ENCODE measurements around the gene RASL12.
A peak's percentile ranks its signal among the peaks of the same experiment; 100 is the strongest.

Gene RASL12

DNA sequence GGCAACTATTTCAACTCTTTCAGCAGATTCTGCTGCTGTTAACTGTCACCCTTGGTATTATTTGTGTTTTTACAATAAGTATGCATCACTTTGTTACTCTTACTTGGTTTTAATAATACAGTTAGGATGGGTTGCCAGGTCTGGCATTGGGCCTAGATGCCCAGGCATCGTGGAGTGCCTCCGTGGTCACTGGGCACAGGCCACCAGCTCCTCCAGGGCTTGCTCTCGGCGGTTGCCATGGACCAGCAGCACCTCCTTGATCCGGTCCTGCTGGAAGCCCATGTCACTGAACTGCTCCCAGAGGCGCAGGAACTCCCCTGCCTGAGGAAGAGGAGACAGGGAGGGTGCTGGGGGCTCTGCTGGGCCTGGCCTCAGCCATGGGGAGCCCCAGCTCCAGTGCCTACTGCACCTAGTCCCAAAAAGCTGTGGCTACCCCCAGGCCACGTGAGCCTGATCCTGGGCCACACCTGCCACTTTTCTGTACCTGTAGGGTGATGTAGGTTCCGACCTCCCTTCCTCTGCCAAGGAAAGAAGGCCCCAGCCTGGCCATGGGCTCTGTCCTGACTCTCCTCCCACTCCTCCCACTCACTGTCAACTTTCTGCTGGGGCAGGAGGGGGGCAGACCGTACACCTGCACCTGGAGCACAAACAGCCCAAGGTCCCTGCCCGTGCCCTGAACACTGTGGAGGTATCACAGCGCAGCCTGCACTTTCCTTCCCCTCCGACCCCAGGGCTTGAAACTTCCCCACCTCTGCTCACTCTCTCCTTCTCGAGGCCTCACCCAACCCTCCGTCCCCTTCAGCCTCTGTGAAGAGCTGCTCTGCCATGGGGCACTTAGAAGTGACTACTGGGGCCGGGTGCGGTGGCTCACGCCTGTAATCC lies 25.4 kb upstream of the RASL12 start:
- DNase-seq (ENCODE audit: low read depth in 3 of 3): no peak

DNA sequence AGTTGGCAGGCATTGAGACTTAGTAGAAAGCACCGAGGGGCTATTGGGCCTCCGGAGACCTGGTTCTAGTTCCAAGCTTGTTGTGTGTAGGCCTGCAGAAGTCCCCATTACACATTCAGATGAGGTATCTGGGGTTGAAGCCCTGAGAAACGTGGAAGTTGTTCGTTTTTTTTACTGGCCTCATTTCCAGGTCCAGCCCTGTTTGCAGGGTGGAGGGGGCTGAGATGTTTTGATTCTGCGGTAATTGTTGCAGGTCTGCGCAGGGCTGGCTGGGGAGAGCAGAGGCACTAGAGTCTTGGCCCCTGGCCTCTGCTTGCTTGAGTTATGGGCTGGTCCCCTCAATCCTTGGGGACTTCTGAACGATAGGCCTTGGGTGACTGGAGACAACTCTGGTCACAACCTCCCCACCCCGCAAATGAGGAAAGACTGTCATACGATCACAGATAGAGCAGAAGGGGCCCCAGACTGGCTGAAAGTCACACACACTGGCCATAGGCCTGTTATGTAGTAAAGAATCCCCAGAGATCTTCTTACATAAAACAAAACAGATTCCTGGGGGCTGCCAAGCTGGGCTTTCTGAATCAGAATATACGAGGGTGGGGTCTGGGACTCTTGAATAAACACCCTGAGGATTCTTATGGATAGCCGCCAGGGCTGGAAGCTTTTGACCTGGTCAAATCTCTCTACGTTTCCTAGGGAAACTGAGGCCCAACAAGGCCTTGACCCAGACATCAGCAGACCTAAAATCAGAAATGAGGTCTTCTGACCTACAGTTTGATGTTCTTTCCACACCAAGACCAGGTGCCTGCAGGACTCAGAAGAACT lies 24.4 kb upstream of the RASL12 start:
- no peak for DNase-seq (ENCODE audit: low read depth in 3 of 3)

DNA sequence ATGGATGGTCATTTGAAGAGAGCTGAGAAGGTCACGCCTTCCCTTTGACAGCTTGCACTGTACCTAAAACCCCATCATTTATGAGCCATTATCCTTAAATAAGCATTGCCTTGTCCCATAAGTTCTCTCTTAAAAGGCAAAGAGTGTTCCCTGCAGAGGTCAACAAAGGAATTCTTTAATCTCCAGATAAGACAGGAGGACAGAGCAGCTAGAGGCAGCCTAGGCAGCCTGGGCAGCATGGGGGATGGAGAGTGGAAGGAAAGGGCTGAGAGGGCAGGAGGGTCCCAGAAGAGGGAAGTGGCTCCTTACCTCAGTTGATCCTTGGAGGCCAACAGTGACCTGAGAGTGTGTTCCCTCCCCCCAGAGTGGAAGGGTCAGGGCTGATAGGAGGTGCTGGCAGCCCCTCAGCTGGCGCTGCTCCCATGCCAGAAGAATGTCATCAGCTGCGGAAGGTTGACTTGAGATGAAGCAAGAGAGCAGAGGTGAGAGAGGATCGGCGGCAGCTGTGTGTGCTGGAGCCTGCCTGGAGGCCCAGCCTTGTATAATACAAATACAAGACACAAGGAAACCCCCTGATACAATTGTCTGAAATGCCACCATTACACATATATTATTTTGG lies 21.5 kb upstream of the RASL12 start:
- no peak for DNase-seq (ENCODE audit: low read depth in 3 of 3)

DNA sequence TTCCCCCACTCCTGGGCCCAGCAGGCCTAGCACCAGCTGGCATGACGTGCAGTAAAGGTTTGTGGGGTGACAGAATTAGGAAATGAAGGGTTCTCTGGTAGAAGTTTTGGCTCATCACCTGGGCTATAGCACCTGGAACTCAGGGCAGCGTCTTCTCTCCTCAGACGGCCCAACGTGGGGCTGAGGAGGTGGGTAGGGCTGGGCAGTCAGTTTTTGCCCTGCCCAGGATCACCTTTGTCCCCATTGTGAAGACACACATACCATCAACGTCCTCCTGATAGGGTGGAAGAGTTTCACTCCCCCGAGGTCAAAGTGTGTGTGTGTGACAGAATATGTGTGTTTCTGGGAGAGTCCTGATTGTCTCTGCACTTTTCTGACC lies 20.8 kb upstream of the RASL12 start:
- DNase-seq (ENCODE audit: low read depth in 3 of 3): no peak

DNA sequence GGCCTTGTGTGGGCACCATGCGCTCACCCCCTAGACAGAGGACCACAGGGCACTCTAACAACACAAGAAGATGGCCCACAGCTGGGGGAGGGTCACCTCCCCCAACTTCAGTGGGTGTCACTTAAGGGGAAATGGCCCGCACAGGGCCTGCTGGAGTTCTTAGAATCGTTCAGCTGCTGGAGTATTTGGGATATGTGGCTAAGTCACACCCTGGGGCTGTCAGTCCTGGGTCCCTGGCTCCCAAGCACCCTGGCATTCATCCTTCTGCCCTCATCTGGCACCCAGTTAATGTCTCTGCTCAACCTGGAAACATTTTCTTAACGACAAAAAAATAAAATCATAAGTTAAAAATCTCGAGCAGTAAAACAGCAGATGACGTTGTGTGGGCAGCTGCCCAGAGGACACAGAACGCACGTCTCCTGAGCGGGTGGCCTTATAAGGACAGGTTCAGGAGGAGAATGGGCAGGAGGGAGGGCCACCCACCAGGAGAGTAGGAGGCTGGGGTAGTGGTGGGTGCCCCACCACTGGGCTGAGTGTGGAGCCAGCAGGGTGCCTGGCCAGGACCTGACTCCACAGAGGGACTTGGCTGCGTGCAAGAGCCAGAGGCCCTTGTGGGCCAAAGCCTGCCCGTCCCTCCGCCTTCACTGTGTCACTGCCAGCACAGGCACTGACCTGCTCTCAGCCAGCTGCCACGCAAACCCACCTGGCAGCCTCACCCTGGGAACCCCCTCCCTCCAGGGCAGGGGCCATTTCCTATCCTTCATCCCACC lies 20.3 kb upstream of the RASL12 start:
- no peak for DNase-seq (ENCODE audit: low read depth in 3 of 3)

DNA sequence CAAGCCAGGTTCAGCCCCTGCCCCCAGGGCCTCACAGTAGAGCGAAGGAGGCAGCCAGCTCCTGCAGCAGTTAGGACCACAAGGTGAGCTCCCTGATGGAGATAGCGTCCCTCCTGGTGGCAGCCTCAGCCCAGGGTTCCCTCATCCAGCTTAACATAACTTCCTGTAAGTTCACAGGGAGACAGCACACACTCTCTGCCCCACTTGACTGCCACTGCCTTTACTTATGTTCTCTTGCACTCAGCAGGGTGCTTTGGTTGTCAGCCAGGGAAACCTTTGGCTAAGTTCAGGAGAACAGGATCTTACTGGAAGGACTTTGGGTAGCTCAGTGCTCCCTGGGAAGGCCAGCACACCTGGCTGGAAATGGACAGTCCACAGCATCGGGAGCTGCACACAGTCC lies 19.6 kb upstream of the RASL12 start:
- DNase-seq (ENCODE audit: low read depth in 3 of 3): no peak

DNA sequence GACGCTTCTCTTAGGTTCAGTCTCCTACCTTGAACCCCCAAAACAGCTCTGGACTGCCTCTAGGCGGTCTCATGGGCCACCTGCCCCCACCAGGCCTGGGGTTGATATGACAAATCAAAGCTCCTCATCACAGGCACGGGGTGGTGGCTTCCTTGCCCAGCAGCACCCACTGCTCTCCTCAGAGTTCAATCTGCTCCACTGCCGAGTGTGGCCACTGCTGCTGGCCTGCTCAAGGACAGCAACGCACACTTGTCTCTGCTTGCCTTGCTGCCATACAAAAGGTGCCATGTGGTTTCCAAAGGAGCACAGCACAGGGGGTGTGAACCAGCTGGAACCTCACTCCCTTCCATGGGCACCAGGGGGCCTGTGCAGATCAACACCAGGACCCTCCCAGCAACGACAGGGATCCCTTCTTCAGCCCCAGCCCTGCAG lies 18.9 kb upstream of the RASL12 start:
- no peak for DNase-seq (ENCODE audit: low read depth in 3 of 3)

DNA sequence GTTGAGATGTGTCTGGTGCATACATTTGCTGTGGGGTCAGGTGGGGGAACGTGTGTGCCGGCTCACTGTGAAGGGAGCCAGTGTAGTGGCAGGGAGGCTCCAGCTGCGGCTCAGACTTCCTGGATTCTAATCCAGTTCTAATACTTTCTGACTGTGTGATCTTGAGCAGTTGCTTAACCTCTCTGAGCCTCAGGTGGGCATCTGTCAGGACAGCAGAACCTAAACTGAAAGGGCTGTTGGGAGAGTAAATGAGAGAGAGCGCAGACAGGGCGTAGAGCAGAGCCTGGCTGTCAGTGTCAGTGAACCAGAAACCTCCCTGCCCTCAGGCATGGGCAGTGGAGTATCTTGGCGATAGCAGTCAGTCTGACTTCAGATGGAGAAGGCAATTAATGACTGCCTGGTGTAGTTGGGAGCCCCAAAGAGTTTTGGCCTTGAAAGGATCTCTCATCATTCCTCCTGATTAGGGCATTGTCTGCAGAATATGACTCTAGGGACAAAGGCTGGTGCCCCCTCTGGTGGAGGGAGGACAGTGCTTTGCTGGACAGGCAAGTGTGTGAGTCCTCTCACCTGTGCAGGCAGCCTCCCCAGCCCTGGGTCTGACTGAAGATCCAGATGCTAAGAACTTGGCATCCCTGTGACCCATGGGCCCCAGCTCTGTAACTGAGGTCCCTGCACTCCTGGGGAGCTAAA lies 18.3 kb upstream of the RASL12 start:
- DNase-seq (ENCODE audit: low read depth in 3 of 3): no peak

DNA sequence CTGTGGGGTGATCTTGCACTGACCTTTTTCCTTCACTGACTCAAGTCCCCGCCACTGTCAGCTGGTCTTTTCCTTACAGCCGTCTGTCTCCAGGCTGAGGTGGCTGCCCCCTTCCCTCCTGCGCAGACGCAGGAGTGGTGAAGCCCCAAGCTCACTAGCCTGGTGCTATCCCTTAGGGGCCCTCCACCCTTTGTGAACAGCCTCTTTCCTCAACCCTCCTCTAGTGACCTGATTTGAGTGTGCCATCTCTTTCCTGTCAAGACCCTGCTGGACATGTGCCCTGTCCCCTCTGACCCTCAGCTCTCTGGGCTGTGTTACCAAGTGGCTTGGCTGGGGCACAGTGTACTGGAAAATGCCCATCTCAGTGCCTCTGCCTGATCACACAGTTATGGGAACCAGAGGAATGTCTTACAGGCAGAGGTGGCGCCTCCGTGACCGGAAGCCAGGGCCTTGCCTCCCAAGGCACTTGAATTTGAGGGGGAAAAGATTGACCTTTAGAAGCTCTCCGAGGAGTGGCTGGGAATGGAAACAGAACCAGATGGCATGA lies 17.5 kb upstream of the RASL12 start:
- no peak for DNase-seq (ENCODE audit: low read depth in 3 of 3)

DNA sequence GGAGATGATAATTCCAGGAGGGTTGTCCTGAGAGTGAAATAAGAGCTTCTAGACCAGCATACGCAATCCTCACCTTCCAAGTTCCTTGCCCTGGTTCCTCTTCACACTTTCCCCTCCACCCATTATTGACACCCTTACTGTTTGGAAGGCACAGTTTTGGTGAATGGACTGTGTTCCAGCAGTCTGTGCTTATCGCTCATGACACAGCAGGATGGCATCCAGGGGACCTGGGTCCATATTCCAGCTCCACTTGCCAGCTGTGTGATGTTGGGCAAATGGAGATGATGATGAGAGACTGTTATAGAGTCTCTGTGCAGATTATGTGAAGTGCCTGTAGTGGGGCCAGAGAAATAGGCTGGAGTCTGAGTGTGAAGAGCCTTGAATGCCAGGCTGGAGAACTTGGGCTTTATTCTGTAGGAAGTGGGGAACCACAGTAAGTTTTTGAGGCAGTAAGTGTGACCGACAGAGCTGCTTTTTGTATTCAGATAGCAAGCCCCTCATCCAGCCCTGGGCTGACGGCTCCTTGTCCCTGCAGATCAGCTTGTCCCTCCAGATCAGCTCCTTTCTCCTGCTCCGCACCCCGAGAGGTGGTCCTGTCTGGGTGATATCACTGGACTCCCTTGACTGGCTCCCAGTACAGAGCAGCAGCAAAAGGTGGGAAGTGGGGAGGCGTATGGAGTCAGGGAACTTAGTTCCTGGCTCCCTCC lies 16.9 kb upstream of the RASL12 start:
- no peak for DNase-seq (ENCODE audit: low read depth in 3 of 3)

DNA sequence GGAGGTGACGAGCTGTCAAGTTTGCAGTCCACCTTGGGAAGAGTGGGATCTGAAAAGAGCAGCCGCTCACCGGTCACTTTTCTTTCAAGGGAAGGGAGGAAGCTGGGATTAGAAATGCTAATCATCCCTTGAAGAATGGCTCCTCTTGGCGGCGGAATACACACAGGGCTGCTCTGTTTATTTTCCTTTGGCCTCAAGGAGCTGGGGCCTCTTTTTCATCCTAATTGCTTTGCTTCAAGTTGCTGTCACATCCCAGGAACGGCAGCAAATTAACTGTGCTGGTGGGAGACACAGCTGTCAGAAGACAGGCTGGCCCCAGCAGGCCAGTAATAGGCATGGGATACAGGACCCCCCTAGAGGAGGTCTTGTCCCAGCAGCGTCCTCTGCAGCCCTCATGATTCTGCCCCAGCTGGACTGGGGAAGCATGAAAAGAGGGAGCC lies 15.5 kb upstream of the RASL12 start:
- no peak for DNase-seq (ENCODE audit: low read depth in 3 of 3)

DNA sequence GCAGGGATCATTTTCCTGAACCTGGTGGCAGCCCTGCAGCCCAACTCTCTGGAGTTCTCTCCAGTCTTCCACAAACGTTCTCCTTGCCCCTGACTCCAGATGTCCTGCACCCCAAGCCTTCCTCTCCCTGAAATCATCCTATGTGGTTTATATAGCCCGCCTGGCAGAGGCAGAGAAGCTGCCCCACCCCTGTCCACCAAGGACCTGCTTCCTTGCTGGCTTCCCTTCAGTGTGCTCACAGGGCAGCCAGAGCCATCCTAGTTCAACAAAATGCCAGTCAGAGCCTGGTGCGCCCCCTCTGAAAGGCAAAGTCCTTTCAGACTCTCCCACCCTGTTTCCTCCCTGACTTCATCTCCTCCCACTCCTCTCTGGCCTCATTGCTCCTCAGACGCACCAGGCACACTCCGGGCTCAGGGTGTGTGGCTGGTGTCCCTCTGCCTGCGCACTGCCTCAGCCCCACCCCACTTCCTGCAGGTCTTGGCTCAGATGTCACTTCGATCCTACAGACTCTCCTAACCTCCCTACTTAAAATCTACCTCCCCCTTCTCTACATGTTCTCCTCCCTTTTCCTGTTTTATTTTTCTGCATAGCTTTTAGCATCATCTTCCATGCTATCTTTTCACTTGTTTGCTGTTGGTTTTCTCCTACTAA lies 14.6 kb upstream of the RASL12 start:
- peak in 1 of 3 donors; percentile 3 for DNase-seq (ENCODE audit: low read depth in 3 of 3)

DNA sequence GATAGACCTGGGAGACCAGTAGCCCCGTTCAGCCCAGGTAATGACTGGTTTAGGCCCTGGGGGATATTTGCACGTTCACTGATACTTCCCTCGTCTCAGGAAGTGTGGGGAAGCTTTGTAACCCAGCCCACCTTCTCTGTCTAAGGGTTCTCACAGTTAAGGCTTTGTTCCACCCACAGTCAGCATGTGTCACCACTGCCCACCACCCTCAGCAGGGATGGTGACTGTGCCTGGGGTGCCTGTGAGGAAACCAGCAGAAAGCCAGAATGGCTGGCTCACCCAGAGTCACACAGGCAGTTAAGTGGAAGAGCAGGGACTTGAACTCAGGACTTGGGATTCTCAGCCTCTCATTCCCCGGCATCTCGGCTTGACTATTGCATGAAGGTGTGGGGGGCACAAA lies 14.0 kb upstream of the RASL12 start:
- peak in 2 of 3 donors; percentile 8 to 30 for DNase-seq (ENCODE audit: low read depth in 3 of 3)

DNA sequence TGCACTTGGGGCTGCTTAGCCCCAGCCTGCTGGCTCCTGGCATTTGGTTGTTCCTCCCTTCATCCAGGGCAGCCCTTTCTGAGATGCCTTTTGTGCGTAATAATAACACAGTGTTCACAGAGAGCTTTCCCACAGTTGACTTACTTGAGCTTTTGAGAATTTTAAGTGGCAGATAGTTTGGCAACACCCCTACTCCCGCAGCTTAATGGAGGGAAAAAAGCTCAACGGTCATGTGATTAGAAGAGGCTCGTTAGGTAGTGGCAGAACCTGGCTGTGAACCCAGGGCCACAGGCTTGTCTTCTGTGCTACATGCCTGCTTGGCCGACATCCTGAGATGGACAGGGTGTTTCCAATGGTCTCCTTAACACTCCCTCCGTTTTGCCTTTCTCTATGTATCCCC lies 13.5 kb upstream of the RASL12 start:
- no peak for DNase-seq (ENCODE audit: low read depth in 3 of 3)

DNA sequence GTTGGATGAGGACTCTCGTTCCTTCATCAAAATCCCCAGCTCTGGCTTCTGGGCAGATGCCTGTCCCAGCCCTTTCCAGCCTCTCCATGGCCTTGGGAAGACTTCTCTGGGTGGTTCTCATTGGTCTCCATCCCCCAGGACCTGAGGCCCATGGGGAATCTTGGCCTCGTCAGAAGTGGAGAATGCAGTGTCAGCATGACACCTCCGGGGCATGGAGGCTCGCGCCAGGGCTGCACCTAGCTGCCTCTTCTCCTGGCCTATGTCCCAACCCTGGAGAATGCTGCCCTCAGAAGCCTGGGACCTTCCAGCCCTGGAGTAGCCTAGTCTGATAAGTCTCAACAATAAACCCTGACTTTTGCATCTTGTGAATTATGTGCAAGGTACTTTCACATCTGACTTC lies 11.8 kb upstream of the RASL12 start:
- no peak for DNase-seq (ENCODE audit: low read depth in 3 of 3)

DNA sequence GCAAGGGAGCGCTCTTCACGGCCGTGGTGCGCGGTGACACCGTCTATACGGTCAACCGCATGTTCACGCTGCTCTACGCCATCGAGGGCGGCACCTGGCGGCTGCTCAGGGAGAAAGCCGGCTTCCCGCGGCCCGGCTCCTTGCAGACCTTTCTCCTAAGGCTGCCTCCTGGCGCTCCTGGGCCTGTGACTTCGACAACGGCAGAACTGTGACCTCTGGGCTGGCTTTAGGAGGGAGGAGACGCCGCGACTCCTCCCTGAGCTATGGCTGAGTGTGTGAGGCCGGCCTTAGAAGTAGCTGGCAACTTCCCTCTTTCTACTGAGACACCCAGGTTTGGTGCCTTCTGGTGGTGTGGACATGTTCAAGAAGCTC lies 10.2 kb upstream of the RASL12 start:
- peak; percentile 28 to 34 (median 31) for DNase-seq (ENCODE audit: low read depth in 3 of 3)

DNA sequence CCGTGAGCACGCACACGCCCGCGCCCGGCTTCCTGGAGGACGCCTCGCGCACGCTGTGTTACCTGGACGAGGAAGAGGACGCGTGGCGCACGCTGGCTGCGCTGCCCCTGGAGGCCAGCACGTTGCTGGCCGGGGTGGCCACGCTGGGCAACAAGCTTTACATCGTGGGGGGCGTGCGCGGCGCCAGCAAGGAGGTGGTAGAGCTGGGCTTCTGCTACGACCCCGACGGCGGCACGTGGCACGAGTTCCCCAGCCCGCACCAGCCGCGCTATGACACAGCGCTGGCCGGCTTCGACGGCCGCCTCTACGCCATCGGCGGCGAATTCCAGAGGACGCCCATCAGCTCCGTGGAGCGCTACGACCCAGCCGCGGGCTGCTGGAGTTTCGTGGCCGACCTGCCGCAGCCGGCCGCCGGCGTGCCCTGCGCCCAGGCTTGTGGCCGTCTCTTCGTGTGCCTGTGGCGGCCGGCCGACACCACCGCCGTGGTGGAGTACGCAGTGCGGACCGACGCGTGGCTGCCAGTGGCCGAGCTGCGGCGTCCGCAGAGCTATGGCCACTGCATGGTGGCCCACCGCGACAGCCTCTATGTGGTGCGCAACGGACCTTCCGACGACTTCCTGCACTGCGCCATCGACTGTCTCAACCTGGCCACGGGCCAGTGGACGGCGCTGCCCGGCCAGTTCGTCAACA lies 9.6 kb upstream of the RASL12 start:
- no peak for DNase-seq (ENCODE audit: low read depth in 3 of 3)

DNA sequence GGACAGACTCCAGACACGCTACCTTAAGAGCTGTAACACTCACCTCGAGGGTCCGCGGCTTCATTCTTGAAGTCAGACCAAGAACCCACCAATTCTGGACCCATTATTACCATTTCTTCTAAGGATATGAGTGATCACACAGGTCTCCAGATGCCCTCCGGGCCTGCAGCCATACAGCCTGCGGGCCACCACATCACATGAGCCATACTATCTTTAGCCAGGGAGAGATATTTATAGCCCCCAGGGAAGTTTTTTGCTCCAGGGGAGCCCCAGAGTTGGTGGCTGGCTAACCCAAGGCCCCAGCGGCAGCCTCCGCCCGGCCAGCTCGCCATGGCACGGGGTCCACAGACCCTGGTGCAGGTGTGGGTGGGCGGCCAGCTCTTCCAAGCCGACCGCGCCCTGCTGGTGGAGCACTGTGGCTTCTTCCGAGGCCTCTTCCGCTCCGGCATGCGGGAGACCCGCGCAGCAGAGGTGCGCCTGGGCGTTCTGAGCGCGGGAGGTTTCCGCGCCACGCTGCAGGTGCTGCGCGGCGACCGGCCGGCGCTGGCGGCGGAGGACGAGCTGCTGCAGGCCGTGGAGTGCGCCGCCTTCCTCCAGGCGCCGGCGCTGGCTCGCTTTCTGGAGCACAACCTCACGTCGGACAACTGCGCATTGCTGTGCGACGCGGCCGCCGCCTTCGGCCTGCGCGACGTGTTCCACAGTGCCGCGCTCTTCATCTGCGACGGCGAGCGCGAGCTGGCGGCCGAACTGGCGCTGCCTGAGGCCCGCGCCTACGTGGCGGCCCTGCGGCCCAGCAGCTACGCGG lies 8.9 kb upstream of the RASL12 start, which contains the start of gene KBTBD13:
Gene KBTBD13 (plus strand): TSS at position 261 of the 805 bp plus-strand sequence. CDS start 70 bp downstream, at position 331.
- DNase-seq (ENCODE audit: low read depth in 3 of 3): no peak
